Measurements from ENCODE around the gene TNFAIP8.
"Not testable (repeated sequence)": the region's sequence is repeated elsewhere in the genome, so short reads cannot be mapped to it uniquely, and the experiment has no call there.

The TNFAIP8 gene

GRCh38 chr5:119418606-119419100 lies 62.8 kb downstream of the TNFAIP8 start:
- DNase-seq (ENCODE audit: low read depth, low spot score): no peak

GRCh38 chr5:119420169-119420568 lies 64.3 kb downstream of the TNFAIP8 start:
- no peak for DNase-seq (ENCODE audit: low read depth, low spot score)

GRCh38 chr5:119426057-119426456 lies 70.2 kb downstream of the TNFAIP8 start:
- no peak for DNase-seq (ENCODE audit: low read depth, low spot score)

GRCh38 chr5:119427060-119427459 lies 71.2 kb downstream of the TNFAIP8 start:
- no peak for DNase-seq (ENCODE audit: low read depth, low spot score)

- DNase-seq (ENCODE audit: low read depth, low spot score): not testable (repeated sequence)
Observed at GRCh38 chr5:119427596-119427995, 71.8 kb downstream of the TNFAIP8 start.

- DNase-seq (ENCODE audit: low read depth, low spot score): not testable (repeated sequence)
Observed at GRCh38 chr5:119428166-119428565, 72.3 kb downstream of the TNFAIP8 start.

- not testable (repeated sequence) for DNase-seq (ENCODE audit: low read depth, low spot score)
Observed at GRCh38 chr5:119428574-119428973, 72.8 kb downstream of the TNFAIP8 start.

- DNase-seq (ENCODE audit: low read depth, low spot score): not testable (repeated sequence)
Observed at GRCh38 chr5:119432674-119433237, 76.9 kb downstream of the TNFAIP8 start.

GRCh38 chr5:119435436-119436132 lies 79.8 kb downstream of the TNFAIP8 start:
- peak; percentile 37 for DNase-seq (ENCODE audit: low read depth, low spot score)

GRCh38 chr5:119437785-119438586 lies 82.2 kb downstream of the TNFAIP8 start:
- DNase-seq (ENCODE audit: low read depth, low spot score): not testable (repeated sequence)

- not testable (repeated sequence) for DNase-seq (ENCODE audit: low read depth, low spot score)
Observed at GRCh38 chr5:119438587-119438917, 82.7 kb downstream of the TNFAIP8 start.

GRCh38 chr5:119439140-119439631 lies 83.4 kb downstream of the TNFAIP8 start:
- no peak for DNase-seq (ENCODE audit: low read depth, low spot score)

GRCh38 chr5:119439632-119440031 lies 83.8 kb downstream of the TNFAIP8 start:
- DNase-seq (ENCODE audit: low read depth, low spot score): not testable (repeated sequence)

- DNase-seq (ENCODE audit: low read depth, low spot score): not testable (repeated sequence)
Observed at GRCh38 chr5:119444643-119445042, 88.8 kb downstream of the TNFAIP8 start.

GRCh38 chr5:119445544-119445943 lies 89.7 kb downstream of the TNFAIP8 start:
- no peak for DNase-seq (ENCODE audit: low read depth, low spot score)

Data from activated CD4-positive, CD25-positive, alpha-beta regulatory T cell treated with anti-CD3 and anti-CD28 coated beads, Interleukin-2, amount 50 U/mL, for 16 hours (primary cell).